NB4 (cell line): Measurements from ENCODE around the gene AOC2.
"Not testable (repeated sequence)": the region's sequence is repeated elsewhere in the genome, so short reads cannot be mapped to it uniquely, and the experiment has no call there.

ENCODE experiments used
- CTCF ChIP-seq: IDR thresholded peaks from one replicate; pipeline ENCODE4 v1.5.1; 2012; ENCODE audit warnings: low read depth, low read length
- MAX ChIP-seq: IDR thresholded peaks from 2 replicates; pipeline ENCODE4 v1.6.1; 2011; ENCODE audit warnings: low read depth, low read length
- MYC ChIP-seq: IDR thresholded peaks from 2 replicates; pipeline ENCODE4 v1.6.1; 2011; ENCODE audit warnings: low read depth, low read length
- POLR2A ChIP-seq: IDR thresholded peaks from 2 replicates; pipeline ENCODE4 v1.6.1; 2011; ENCODE audit warnings: mild to moderate bottlenecking; ENCODE audit not compliant: insufficient read length; ENCODE audit errors: extremely low read depth

- not testable (repeated sequence) for TF ChIP-seq CTCF, POLR2A, MAX, MYC
Measured at GRCh38 chr17:42899981-42900380, 55.6 kb downstream of the AOC2 start.
